ENCODE data around the gene EBNA1BP2.

DNA sequence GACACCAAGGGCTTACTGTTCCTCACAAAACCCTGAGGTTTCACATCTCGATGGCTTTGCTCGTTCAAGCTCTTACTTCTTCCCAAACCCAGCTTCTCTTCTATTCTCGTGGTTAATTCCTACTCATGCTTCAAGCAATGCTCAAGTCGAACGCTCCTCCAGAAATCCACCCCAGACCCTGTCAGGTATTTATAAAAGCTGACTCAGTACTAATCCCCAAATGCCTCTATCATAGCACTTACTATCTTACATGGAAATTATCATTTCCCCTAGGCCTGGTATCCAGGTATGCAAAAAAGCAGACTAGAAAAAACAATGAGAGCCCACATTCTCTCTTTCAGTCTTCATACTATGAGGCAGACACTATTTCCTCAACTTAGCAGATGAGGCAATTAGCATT is 6.3 kb downstream of the EBNA1BP2 start:
- TF ChIP-seq, protein P1, sequence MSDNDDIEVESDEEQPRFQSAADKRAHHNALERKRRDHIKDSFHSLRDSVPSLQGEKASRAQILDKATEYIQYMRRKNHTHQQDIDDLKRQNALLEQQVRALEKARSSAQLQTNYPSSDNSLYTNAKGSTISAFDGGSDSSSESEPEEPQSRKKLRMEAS (IDR thresholded peaks at IDR 0.05) = no peak
- TF ChIP-seq CEBPB (IDR thresholded peaks at IDR 0.05; ENCODE audit: borderline replicate concordance, low read depth, low read length) (no peak), ZNF274 (CRISPR knock-in tag; IDR thresholded peaks at IDR 0.05) (no peak), EZH2 (conservative IDR thresholded peaks at IDR 0.05; ENCODE audit: low read depth, low read length) (no peak), NR1H2 (CRISPR knock-in tag; IDR thresholded peaks at IDR 0.05; ENCODE audit: borderline replicate concordance, low read depth) (no peak), CBFB (CRISPR knock-in tag; IDR thresholded peaks at IDR 0.05) (no peak), POLR2AphosphoS5 (IDR thresholded peaks at IDR 0.05; ENCODE audit: low read depth, low read length) (no peak)
- TF ChIP-seq, protein P2, sequence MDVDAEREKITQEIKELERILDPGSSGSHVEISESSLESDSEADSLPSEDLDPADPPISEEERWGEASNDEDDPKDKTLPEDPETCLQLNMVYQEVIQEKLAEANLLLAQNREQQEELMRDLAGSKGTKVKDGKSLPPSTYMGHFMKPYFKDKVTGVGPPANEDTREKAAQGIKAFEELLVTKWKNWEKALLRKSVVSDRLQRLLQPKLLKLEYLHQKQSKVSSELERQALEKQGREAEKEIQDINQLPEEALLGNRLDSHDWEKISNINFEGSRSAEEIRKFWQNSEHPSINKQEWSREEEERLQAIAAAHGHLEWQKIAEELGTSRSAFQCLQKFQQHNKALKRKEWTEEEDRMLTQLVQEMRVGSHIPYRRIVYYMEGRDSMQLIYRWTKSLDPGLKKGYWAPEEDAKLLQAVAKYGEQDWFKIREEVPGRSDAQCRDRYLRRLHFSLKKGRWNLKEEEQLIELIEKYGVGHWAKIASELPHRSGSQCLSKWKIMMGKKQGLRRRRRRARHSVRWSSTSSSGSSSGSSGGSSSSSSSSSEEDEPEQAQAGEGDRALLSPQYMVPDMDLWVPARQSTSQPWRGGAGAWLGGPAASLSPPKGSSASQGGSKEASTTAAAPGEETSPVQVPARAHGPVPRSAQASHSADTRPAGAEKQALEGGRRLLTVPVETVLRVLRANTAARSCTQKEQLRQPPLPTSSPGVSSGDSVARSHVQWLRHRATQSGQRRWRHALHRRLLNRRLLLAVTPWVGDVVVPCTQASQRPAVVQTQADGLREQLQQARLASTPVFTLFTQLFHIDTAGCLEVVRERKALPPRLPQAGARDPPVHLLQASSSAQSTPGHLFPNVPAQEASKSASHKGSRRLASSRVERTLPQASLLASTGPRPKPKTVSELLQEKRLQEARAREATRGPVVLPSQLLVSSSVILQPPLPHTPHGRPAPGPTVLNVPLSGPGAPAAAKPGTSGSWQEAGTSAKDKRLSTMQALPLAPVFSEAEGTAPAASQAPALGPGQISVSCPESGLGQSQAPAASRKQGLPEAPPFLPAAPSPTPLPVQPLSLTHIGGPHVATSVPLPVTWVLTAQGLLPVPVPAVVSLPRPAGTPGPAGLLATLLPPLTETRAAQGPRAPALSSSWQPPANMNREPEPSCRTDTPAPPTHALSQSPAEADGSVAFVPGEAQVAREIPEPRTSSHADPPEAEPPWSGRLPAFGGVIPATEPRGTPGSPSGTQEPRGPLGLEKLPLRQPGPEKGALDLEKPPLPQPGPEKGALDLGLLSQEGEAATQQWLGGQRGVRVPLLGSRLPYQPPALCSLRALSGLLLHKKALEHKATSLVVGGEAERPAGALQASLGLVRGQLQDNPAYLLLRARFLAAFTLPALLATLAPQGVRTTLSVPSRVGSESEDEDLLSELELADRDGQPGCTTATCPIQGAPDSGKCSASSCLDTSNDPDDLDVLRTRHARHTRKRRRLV (CRISPR knock-in tag; IDR thresholded peaks at IDR 0.05) = no peak
- TF ChIP-seq, protein P3, sequence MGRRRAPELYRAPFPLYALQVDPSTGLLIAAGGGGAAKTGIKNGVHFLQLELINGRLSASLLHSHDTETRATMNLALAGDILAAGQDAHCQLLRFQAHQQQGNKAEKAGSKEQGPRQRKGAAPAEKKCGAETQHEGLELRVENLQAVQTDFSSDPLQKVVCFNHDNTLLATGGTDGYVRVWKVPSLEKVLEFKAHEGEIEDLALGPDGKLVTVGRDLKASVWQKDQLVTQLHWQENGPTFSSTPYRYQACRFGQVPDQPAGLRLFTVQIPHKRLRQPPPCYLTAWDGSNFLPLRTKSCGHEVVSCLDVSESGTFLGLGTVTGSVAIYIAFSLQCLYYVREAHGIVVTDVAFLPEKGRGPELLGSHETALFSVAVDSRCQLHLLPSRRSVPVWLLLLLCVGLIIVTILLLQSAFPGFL (CRISPR knock-in tag; IDR thresholded peaks at IDR 0.05) = no peak
- TF ChIP-seq, protein P4, sequence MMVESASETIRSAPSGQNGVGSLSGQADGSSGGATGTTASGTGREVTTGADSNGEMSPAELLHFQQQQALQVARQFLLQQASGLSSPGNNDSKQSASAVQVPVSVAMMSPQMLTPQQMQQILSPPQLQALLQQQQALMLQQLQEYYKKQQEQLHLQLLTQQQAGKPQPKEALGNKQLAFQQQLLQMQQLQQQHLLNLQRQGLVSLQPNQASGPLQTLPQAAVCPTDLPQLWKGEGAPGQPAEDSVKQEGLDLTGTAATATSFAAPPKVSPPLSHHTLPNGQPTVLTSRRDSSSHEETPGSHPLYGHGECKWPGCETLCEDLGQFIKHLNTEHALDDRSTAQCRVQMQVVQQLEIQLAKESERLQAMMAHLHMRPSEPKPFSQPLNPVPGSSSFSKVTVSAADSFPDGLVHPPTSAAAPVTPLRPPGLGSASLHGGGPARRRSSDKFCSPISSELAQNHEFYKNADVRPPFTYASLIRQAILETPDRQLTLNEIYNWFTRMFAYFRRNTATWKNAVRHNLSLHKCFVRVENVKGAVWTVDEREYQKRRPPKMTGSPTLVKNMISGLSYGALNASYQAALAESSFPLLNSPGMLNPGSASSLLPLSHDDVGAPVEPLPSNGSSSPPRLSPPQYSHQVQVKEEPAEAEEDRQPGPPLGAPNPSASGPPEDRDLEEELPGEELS (CRISPR knock-in tag; IDR thresholded peaks at IDR 0.05) = no peak
